Activated CD4-positive, alpha-beta T cell treated with anti-CD3 and anti-CD28 coated beads, Interleukin-2, amount 10 ng/mL, durations not matched to agents 7 days and 5 days (primary cell): ENCODE measurements around the gene KRAS. TPM values are rescaled to one million over a fixed set of nuclear protein-coding genes. Genes with fewer than 3 reads are reported as not detected.
"Not testable (repeated sequence)": the region's sequence is repeated elsewhere in the genome, so short reads cannot be mapped to it uniquely, and the experiment has no call there.

Experiments used
- CTCF ChIA-PET: fragments of 350-600 bp; sonication (Branson Sonifier 250); formaldehyde crosslinking; loops from one replicate; lab custom pipeline; 2021; ENCODE audit warnings: antibody characterized with exemption; lab: Charles Lee
- POLR2A ChIA-PET: fragments of 350-600 bp; sonication (Branson Sonifier 250); formaldehyde crosslinking; loops from one replicate; lab custom pipeline; 2021; ENCODE audit warnings: antibody characterized with exemption; lab: Charles Lee
- DNase-seq: peaks from one replicate; pipeline ENCODE4 v3.0.0-alpha.2; 2020
- H3K27ac Mint-ChIP-seq: one replicate; pipeline ENCODE4 v1.8.0; 2021; ENCODE audit warnings: mild to moderate bottlenecking, moderate library complexity, mixed read lengths
- H3K27me3 Mint-ChIP-seq: one replicate; pipeline ENCODE4 v1.8.0; 2021; ENCODE audit warnings: mixed read lengths
- H3K36me3 Mint-ChIP-seq: one replicate; pipeline ENCODE4 v1.8.0; 2021; ENCODE audit warnings: low read depth, mixed read lengths
- H3K4me1 Mint-ChIP-seq: one replicate; pipeline ENCODE4 v1.8.0; 2021; ENCODE audit warnings: mixed read lengths
- H3K4me3 Mint-ChIP-seq: one replicate; pipeline ENCODE4 v1.8.0; 2021; ENCODE audit warnings: mild to moderate bottlenecking, moderate library complexity, mixed read lengths
- H3K9me3 Mint-ChIP-seq: one replicate; pipeline ENCODE4 v1.8.0; 2021; ENCODE audit warnings: mixed read lengths
- total RNA-seq, 2 experiments: library from RNA; stranded (reverse); gene quantifications; one replicate each; pipeline ENCODE4 v1.2.3, GENCODE V29; 2021

KRAS gene
- 10 to 100 TPM; 32.5 to 34.6 TPM for total RNA-seq

GRCh38 chr12:25250744-25251730, at the start of gene KRAS:
KRAS (minus strand) TSS chr12:25250929.
- Mint-ChIP-seq H3K27me3 (peaks cover 8% of the 10 kb centered on the region), H3K4me1 (peaks cover 37% of the 10 kb centered on the region), H3K27ac (peak within 1 kb of the TSS; percentile 92), H3K4me3 (peak within 1 kb of the TSS; percentile 86), H3K9me3 (no peaks in the 10 kb centered on the region), H3K36me3 (peaks cover 18% of the 10 kb centered on the region)
- CTCF ChIA-PET = interaction anchor here (0.6 to 1.4 kb wide), 2 partner anchors 10 to 93 kb away, joined by 3 to 4 read pairs; no protein-coding TSS in a partner anchor
- DNase-seq = peak; percentile 91
- POLR2A ChIA-PET = interaction anchor here (0.7 to 1.0 kb wide), 5 partner anchors 41 to 137 kb away, joined by 3 to 10 read pairs (median 6); no protein-coding TSS in a partner anchor

GRCh38 chr12:25296381-25296780, 45.7 kb upstream of the KRAS start:
- DNase-seq = no peak
- Mint-ChIP-seq H3K9me3 (peaks cover 2% of the 10 kb centered on the region), H3K4me1 (peaks cover 6% of the 10 kb centered on the region), H3K27ac (no peak overlapping the region), H3K36me3 (no peaks in the 10 kb centered on the region), H3K27me3 (peaks cover 3% of the 10 kb centered on the region), H3K4me3 (no peak overlapping the region)
- ChIA-PET POLR2A (no interaction called here), CTCF (interaction anchor here (1.5 kb wide), 1 partner anchor 91 kb away, joined by 4 read pairs; no protein-coding TSS in a partner anchor)

- CTCF ChIA-PET = no interaction called here
- Mint-ChIP-seq H3K4me3 (no peak overlapping the region), H3K9me3 (peaks cover 2% of the 10 kb centered on the region), H3K27ac (no peak overlapping the region), H3K4me1 (peaks cover 6% of the 10 kb centered on the region), H3K27me3 (peaks cover 3% of the 10 kb centered on the region), H3K36me3 (no peaks in the 10 kb centered on the region)
- no peak for DNase-seq
- POLR2A ChIA-PET = no interaction called here
Measured at GRCh38 chr12:25295361-25295760, 44.6 kb upstream of the KRAS start.

- peaks cover 6% of the 10 kb centered on the region for H3K9me3 Mint-ChIP-seq
- no peaks in the 10 kb centered on the region for H3K27me3 Mint-ChIP-seq
- H3K4me1 Mint-ChIP-seq = peaks cover 6% of the 10 kb centered on the region
- CTCF ChIA-PET = interaction anchor here (1.1 to 1.3 kb wide), 2 partner anchors 11 to 36 kb away, joined by 3 to 5 read pairs; no protein-coding TSS in a partner anchor
- no peaks in the 10 kb centered on the region for H3K36me3 Mint-ChIP-seq
- no peak for DNase-seq
- POLR2A ChIA-PET = no interaction called here
- H3K4me3 Mint-ChIP-seq = no peak overlapping the region
- H3K27ac Mint-ChIP-seq = no peak overlapping the region
Measured at GRCh38 chr12:25293653-25294052, 42.9 kb upstream of the KRAS start.

- H3K4me1 Mint-ChIP-seq, H3K27me3 Mint-ChIP-seq, H3K4me3 Mint-ChIP-seq, DNase-seq, H3K36me3 Mint-ChIP-seq, POLR2A ChIA-PET, H3K27ac Mint-ChIP-seq, H3K9me3 Mint-ChIP-seq: not testable (repeated sequence)
- CTCF ChIA-PET = interaction anchor here (1.1 kb wide), 1 partner anchor 10 kb away, joined by 5 read pairs; no protein-coding TSS in a partner anchor
Measured at GRCh38 chr12:25292810-25293221, 42.1 kb upstream of the KRAS start.

GRCh38 chr12:25287610-25288009, 36.9 kb upstream of the KRAS start:
- no peaks in the 10 kb centered on the region for H3K27me3 Mint-ChIP-seq
- DNase-seq = no peak
- H3K27ac Mint-ChIP-seq = no peak overlapping the region
- peaks cover 6% of the 10 kb centered on the region for H3K9me3 Mint-ChIP-seq
- H3K4me1 Mint-ChIP-seq = peaks cover 9% of the 10 kb centered on the region
- CTCF ChIA-PET = no interaction called here
- POLR2A ChIA-PET = no interaction called here
- no peaks in the 10 kb centered on the region for H3K36me3 Mint-ChIP-seq
- H3K4me3 Mint-ChIP-seq = no peak overlapping the region

- no peaks in the 10 kb centered on the region for H3K27me3 Mint-ChIP-seq
- peaks cover 6% of the 10 kb centered on the region for H3K9me3 Mint-ChIP-seq
- no peak overlapping the region for H3K27ac Mint-ChIP-seq
- no peaks in the 10 kb centered on the region for H3K36me3 Mint-ChIP-seq
- peaks cover 5% of the 10 kb centered on the region for H3K4me1 Mint-ChIP-seq
- POLR2A ChIA-PET = no interaction called here
- no peak overlapping the region for H3K4me3 Mint-ChIP-seq
- no peak for DNase-seq
- CTCF ChIA-PET = no interaction called here
Measured at GRCh38 chr12:25286837-25287236, 36.1 kb upstream of the KRAS start.

GRCh38 chr12:25284024-25284423, 33.3 kb upstream of the KRAS start:
- Mint-ChIP-seq H3K27me3 (no peaks in the 10 kb centered on the region), H3K9me3 (no peaks in the 10 kb centered on the region), H3K4me1 (peaks cover 18% of the 10 kb centered on the region), H3K4me3 (no peak overlapping the region), H3K36me3 (peaks cover 3% of the 10 kb centered on the region), H3K27ac (no peak overlapping the region)
- CTCF ChIA-PET = no interaction called here
- POLR2A ChIA-PET = no interaction called here
- DNase-seq = no peak

- H3K9me3 Mint-ChIP-seq = no peaks in the 10 kb centered on the region
- ChIA-PET CTCF (interaction anchor here (1.3 kb wide), 1 partner anchor 10 kb away, joined by 5 read pairs; no protein-coding TSS in a partner anchor), POLR2A (no interaction called here)
- H3K27ac Mint-ChIP-seq = no peak overlapping the region
- peaks cover 18% of the 10 kb centered on the region for H3K4me1 Mint-ChIP-seq
- DNase-seq = no peak
- no peaks in the 10 kb centered on the region for H3K27me3 Mint-ChIP-seq
- no peak overlapping the region for H3K4me3 Mint-ChIP-seq
- peaks cover 3% of the 10 kb centered on the region for H3K36me3 Mint-ChIP-seq
Measured at GRCh38 chr12:25283006-25283405, 32.3 kb upstream of the KRAS start.

GRCh38 chr12:25280082-25280481, 29.4 kb upstream of the KRAS start:
- peak overlapping the region; percentile 55 for H3K27ac Mint-ChIP-seq
- no peak for DNase-seq
- H3K27me3 Mint-ChIP-seq = no peaks in the 10 kb centered on the region
- H3K4me3 Mint-ChIP-seq = no peak overlapping the region
- H3K4me1 Mint-ChIP-seq = peaks cover 21% of the 10 kb centered on the region
- H3K9me3 Mint-ChIP-seq = peaks cover 2% of the 10 kb centered on the region
- ChIA-PET CTCF (no interaction called here), POLR2A (no interaction called here)
- peaks cover 3% of the 10 kb centered on the region for H3K36me3 Mint-ChIP-seq

- no peak for DNase-seq
- Mint-ChIP-seq H3K27ac (no peak overlapping the region), H3K36me3 (peaks cover 3% of the 10 kb centered on the region), H3K4me1 (peaks cover 19% of the 10 kb centered on the region), H3K27me3 (no peaks in the 10 kb centered on the region), H3K9me3 (peaks cover 2% of the 10 kb centered on the region), H3K4me3 (no peak overlapping the region)
- POLR2A ChIA-PET = no interaction called here
- CTCF ChIA-PET = no interaction called here
Measured at GRCh38 chr12:25278269-25278668, 27.5 kb upstream of the KRAS start.

- Mint-ChIP-seq H3K4me1 (peaks cover 16% of the 10 kb centered on the region), H3K27ac (no peak overlapping the region), H3K4me3 (no peak overlapping the region), H3K36me3 (peaks cover 3% of the 10 kb centered on the region), H3K27me3 (no peaks in the 10 kb centered on the region), H3K9me3 (peaks cover 2% of the 10 kb centered on the region)
- POLR2A ChIA-PET = no interaction called here
- CTCF ChIA-PET = interaction anchor here (1.0 kb wide), 1 partner anchor 11 kb away, joined by 3 read pairs; no protein-coding TSS in a partner anchor
- DNase-seq = no peak
Measured at GRCh38 chr12:25276199-25276937, 25.6 kb upstream of the KRAS start.
